Measurements from ENCODE around the gene WBP2. TPM values are rescaled to one million over a fixed set of nuclear protein-coding genes. Genes with fewer than 3 reads are reported as not detected.

WBP2 gene
- polyA plus RNA-seq, 1 donor (not counting 4 experiments of a cell fraction or from before 2014, with no cell fraction given) = 23.3 TPM

DNA sequence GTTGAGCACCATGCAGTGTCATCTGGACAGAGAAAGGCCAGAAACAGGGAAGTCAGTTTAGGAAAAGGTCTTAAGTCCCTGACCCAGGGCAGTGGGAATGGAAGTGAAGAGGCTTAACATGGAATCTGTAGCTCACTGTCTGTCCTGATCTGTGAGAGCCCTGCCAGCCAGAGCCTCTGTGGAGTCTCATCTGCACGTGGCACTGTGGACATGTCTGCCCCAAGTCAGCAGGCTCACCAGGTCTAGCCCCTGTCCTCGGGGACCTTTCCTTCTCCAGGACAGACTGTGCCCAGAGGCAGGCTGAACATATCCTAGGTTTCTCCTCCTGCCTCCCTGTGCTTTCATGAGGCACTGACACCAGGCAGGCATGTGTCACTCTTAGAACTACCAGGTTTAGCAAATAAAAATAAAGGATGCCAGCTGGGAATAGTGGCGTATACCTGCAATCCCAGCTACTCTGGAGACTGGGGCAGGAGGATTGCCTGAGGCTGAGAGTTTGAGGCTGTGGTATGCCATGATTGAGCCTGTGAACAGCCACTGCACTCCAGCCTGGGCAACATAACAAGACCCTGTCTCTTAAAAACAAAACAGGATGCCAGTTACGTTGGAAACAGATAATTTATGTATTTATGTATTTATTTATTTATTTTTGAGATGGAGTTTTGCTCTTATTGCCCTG, 48.2 kb downstream of the WBP2 start:
- no peak for DNase-seq (ENCODE audit: low read depth, low spot score)
- no peaks in the 10 kb centered on the region for H4K20me1 ChIP-seq (ENCODE audit: control insufficient read depth, extremely low read depth, insufficient read depth, low read length)
- no peak for TF ChIP-seq EZH2 (IDR thresholded peaks at IDR 0.05; ENCODE audit: low read length)
- TF ChIP-seq, protein P1, sequence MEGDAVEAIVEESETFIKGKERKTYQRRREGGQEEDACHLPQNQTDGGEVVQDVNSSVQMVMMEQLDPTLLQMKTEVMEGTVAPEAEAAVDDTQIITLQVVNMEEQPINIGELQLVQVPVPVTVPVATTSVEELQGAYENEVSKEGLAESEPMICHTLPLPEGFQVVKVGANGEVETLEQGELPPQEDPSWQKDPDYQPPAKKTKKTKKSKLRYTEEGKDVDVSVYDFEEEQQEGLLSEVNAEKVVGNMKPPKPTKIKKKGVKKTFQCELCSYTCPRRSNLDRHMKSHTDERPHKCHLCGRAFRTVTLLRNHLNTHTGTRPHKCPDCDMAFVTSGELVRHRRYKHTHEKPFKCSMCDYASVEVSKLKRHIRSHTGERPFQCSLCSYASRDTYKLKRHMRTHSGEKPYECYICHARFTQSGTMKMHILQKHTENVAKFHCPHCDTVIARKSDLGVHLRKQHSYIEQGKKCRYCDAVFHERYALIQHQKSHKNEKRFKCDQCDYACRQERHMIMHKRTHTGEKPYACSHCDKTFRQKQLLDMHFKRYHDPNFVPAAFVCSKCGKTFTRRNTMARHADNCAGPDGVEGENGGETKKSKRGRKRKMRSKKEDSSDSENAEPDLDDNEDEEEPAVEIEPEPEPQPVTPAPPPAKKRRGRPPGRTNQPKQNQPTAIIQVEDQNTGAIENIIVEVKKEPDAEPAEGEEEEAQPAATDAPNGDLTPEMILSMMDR (optimal IDR thresholded peaks at IDR 0.05 in 1 of 3, IDR thresholded peaks at IDR 0.05 in 1 of 3, conservative IDR thresholded peaks at IDR 0.05 in 1 of 3; ENCODE audit: extremely low read depth in 1 of 3, insufficient read depth in 2 of 3, low read length in 3 of 3) = no peak
- H3K4me1 ChIP-seq (ENCODE audit: control insufficient read depth, extremely low read depth, insufficient read depth, low read length) = peaks cover 15% of the 10 kb centered on the region
- H3K27ac ChIP-seq (ENCODE audit: control insufficient read depth, insufficient read depth, low read length) = no peak overlapping the region
- no peak for FAIRE-seq
- no peak overlapping the region for H3K9ac ChIP-seq (ENCODE audit: control insufficient read depth, extremely low read depth, insufficient read depth, low read length)
- no peaks in the 10 kb centered on the region for H3K27me3 ChIP-seq (ENCODE audit: control insufficient read depth, extremely low read depth, insufficient read depth, low read length)
- no peak overlapping the region for H3K4me3 ChIP-seq (ENCODE audit: control insufficient read depth in 2 of 3, extremely low read depth in 1 of 3, insufficient read depth in 2 of 3, low read depth in 1 of 3, low read length in 3 of 3)
- H3K9me3 ChIP-seq (ENCODE audit: control insufficient read depth, low read depth, low read length) = no peaks in the 10 kb centered on the region
- H3K79me2 ChIP-seq (ENCODE audit: control insufficient read depth, insufficient read depth, low read length) = no peaks in the 10 kb centered on the region
- H3K4me2 ChIP-seq (ENCODE audit: control insufficient read depth, extremely low read depth, insufficient read depth, low read depth, low read length) = no peak overlapping the region
- H3K9me1 ChIP-seq (ENCODE audit: control insufficient read depth, extremely low read depth, insufficient read depth, low read length) = peaks cover 3% of the 10 kb centered on the region
- dilution Hi-C loops (cut with MboI; ENCODE audit: extremely low pct_ligation_motif_present, low sequenced_read_pairs) = no loop called here
- no peak overlapping the region for H2AFZ ChIP-seq (ENCODE audit: control insufficient read depth, low read length)
- H3K36me3 ChIP-seq (ENCODE audit: control insufficient read depth in 2 of 2, extremely low read depth in 1 of 2, insufficient read depth in 2 of 2, low read length in 2 of 2) = peaks cover 0 to 3% of the 10 kb centered on the region in 2 experiments

DNA sequence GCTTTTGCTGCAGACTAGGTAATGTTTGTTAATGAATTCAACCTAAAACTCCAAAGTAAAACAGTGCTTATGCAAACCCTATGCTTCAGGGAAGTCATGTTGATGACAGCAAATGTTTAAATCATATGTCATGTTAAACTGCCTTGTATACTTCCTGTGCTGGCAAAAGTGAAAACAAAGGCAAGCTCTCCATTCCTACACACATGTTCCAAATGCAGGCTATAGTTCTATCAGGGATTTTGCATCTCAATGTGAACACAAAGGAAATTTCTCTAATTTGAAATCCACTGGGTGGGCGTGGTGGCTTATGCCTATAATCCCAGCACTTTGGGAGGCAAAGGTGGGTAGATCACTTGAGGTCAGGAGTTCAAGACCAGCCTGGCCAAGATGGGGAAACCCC, 51.3 kb downstream of the WBP2 start:
- TF ChIP-seq, protein P1 (optimal IDR thresholded peaks at IDR 0.05 in 1 of 3, IDR thresholded peaks at IDR 0.05 in 1 of 3, conservative IDR thresholded peaks at IDR 0.05 in 1 of 3; ENCODE audit: extremely low read depth in 1 of 3, insufficient read depth in 2 of 3, low read length in 3 of 3) = no peak
- TF ChIP-seq EZH2 (IDR thresholded peaks at IDR 0.05; ENCODE audit: low read length) = no peak
- dilution Hi-C loops (cut with MboI; ENCODE audit: extremely low pct_ligation_motif_present, low sequenced_read_pairs) = no loop called here
- Histone ChIP-seq H3K9me1 (ENCODE audit: control insufficient read depth, extremely low read depth, insufficient read depth, low read length) (no peaks in the 10 kb centered on the region), H3K9ac (ENCODE audit: control insufficient read depth, extremely low read depth, insufficient read depth, low read length) (no peak overlapping the region), H3K27ac (ENCODE audit: control insufficient read depth, insufficient read depth, low read length) (no peak overlapping the region), H3K79me2 (ENCODE audit: control insufficient read depth, insufficient read depth, low read length) (no peaks in the 10 kb centered on the region), H3K4me2 (ENCODE audit: control insufficient read depth, extremely low read depth, insufficient read depth, low read depth, low read length) (no peak overlapping the region), H3K27me3 (ENCODE audit: control insufficient read depth, extremely low read depth, insufficient read depth, low read length) (no peaks in the 10 kb centered on the region), H3K9me3 (ENCODE audit: control insufficient read depth, low read depth, low read length) (no peaks in the 10 kb centered on the region), H3K36me3 (ENCODE audit: control insufficient read depth in 2 of 2, extremely low read depth in 1 of 2, insufficient read depth in 2 of 2, low read length in 2 of 2) (peaks cover 0 to 1% of the 10 kb centered on the region in 2 experiments), H4K20me1 (ENCODE audit: control insufficient read depth, extremely low read depth, insufficient read depth, low read length) (no peaks in the 10 kb centered on the region), H2AFZ (ENCODE audit: control insufficient read depth, low read length) (no peak overlapping the region), H3K4me3 (ENCODE audit: control insufficient read depth in 2 of 3, extremely low read depth in 1 of 3, insufficient read depth in 2 of 3, low read depth in 1 of 3, low read length in 3 of 3) (no peak overlapping the region), H3K4me1 (ENCODE audit: control insufficient read depth, extremely low read depth, insufficient read depth, low read length) (peaks cover 7% of the 10 kb centered on the region)
- DNase-seq (ENCODE audit: low read depth, low spot score) (no peak), FAIRE-seq (no peak)

Measured in keratinocyte (primary cell).